GM20000 (cell line): ENCODE data around the gene IMPG1.

Experiments
- DNase-seq: peaks from one replicate; pipeline ENCODE4 v3.0.0; 2012; ENCODE audit warnings: low spot score
- CTCF ChIP-seq: IDR thresholded peaks from 2 replicates; pipeline ENCODE4 v1.5.1; 2012; ENCODE audit warnings: mild to moderate bottlenecking, control low read depth; ENCODE audit errors: extremely low read depth, missing control alignments

The IMPG1 gene

GRCh38 chr6:76014626-76015530 lies 57.6 kb downstream of the IMPG1 start:
- no peak for TF ChIP-seq CTCF
- no peak for DNase-seq

GRCh38 chr6:76004202-76004601 lies 68.3 kb downstream of the IMPG1 start:
- no peak for DNase-seq
- TF ChIP-seq CTCF: no peak

DNA sequence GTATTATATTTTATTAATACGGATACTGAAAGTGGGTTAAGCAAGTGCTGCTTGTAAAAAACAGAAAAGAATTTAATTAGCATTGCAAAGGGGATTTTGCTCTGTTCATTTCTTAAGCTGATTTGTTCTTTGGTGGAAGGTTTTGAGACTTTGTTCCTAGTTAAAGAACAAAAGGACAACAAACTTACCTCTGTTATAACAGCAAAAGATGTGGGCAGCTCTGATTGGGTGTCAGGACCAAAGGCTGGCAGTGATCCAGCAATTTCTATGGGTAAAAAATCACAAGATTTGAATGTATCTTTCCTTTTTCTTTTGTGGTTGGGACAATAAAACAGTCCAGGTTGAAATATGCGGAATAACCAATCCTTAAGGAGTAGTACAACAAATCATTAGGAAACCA lies 68.8 kb downstream of the IMPG1 start:
- no peak for DNase-seq
- no peak for TF ChIP-seq CTCF

- TF ChIP-seq CTCF: no peak
- no peak for DNase-seq
Measured at GRCh38 chr6:76003113-76003512, 69.3 kb downstream of the IMPG1 start.

GRCh38 chr6:76000629-76001028 lies 71.8 kb downstream of the IMPG1 start:
- no peak for TF ChIP-seq CTCF
- no peak for DNase-seq

GRCh38 chr6:75997696-75998095 lies 74.8 kb downstream of the IMPG1 start:
- no peak for DNase-seq
- no peak for TF ChIP-seq CTCF

DNA sequence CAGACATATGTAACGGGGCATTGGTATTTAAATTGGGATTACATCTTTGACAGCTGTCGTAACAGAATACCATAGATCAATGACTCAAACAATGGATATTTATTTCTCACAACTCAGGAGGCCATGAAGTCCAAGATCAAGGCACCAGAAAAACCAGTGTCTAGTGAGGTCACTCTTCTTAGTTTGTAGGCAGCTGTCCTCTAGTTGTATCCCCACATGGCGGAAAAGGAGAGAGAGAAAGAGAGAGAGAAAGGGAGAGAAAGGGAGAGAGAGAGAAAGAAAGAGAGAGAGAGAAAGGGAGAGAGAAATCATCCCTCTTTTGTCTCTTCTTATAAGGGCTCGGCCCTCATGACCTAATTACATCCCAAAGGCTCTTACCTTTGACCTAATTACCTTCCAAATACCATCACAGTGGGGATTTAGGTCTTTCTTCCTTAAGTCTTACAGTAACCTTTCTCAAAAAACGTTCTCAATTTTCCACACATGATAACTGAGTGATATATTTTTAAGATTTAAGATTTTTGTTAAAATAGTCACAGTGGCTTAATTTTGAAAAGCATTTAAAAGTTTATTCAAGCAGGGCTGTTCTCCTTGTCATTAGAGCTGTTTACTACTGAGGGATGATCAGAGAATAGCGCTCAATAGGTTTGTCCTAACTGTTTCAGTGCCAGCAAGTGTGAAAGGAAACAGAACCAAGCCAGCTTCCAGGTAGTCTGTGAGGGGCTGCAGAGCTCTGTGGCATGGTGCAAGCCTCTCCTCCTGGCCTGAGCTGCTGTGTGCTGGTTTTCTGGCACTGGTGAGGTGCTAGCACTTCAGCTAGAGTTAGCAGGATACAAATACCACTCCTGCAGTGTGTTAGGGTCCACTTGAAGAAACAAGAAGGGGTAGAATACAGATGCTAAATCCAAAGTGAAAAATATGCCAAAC lies 79.0 kb downstream of the IMPG1 start:
- TF ChIP-seq CTCF: no peak
- no peak for DNase-seq
